ENCODE results near the gene KIF23.

KIF23 gene

GRCh38 chr15:69476704-69477473 is 62.7 kb downstream of the KIF23 start:
- TF ChIP-seq CTCF (IDR thresholded peaks at IDR 0.05; ENCODE audit: control insufficient read depth, extremely low read depth, insufficient read depth), result no peak
- no peak for DNase-seq (ENCODE audit: low read depth)
- no peak overlapping the region for H3K4me3 ChIP-seq (ENCODE audit: low read depth, low read length)

GRCh38 chr15:69478259-69478781 is 64.2 kb downstream of the KIF23 start:
- H3K4me3 ChIP-seq (ENCODE audit: low read depth, low read length), result no peak overlapping the region
- DNase-seq (ENCODE audit: low read depth), result no peak
- TF ChIP-seq CTCF (IDR thresholded peaks at IDR 0.05; ENCODE audit: control insufficient read depth, extremely low read depth, insufficient read depth), result peak; percentile 84

GRCh38 chr15:69479081-69479480 is 64.9 kb downstream of the KIF23 start:
- TF ChIP-seq CTCF (IDR thresholded peaks at IDR 0.05; ENCODE audit: control insufficient read depth, extremely low read depth, insufficient read depth), result no peak
- no peak overlapping the region for H3K4me3 ChIP-seq (ENCODE audit: low read depth, low read length)
- DNase-seq (ENCODE audit: low read depth), result no peak

- DNase-seq (ENCODE audit: low read depth), result no peak
- TF ChIP-seq CTCF (IDR thresholded peaks at IDR 0.05; ENCODE audit: control insufficient read depth, extremely low read depth, insufficient read depth), result no peak
- H3K4me3 ChIP-seq (ENCODE audit: low read depth, low read length), result no peak overlapping the region
Observed at GRCh38 chr15:69479971-69480370, 65.8 kb downstream of the KIF23 start.

GRCh38 chr15:69480932-69481331 is 66.8 kb downstream of the KIF23 start:
- no peak for DNase-seq (ENCODE audit: low read depth)
- no peak overlapping the region for H3K4me3 ChIP-seq (ENCODE audit: low read depth, low read length)
- no peak for TF ChIP-seq CTCF (IDR thresholded peaks at IDR 0.05; ENCODE audit: control insufficient read depth, extremely low read depth, insufficient read depth)

GRCh38 chr15:69482686-69483256 is 68.6 kb downstream of the KIF23 start:
- DNase-seq (ENCODE audit: low read depth), result peak; percentile 86
- no peak for TF ChIP-seq CTCF (IDR thresholded peaks at IDR 0.05; ENCODE audit: control insufficient read depth, extremely low read depth, insufficient read depth)
- H3K4me3 ChIP-seq (ENCODE audit: low read depth, low read length), result no peak overlapping the region

Data from LNCaP clone FGC (cell line).